KMS-11 (cell line): Measurements from ENCODE around the gene TMEM242.

ENCODE experiments used
- H2AFZ ChIP-seq: fragments of 200-600 bp; sonication (generic); 2 replicates; pipeline ENCODE4 v1.6.1; 2016; ENCODE audit warnings: antibody characterized with exemption, mixed run types, low read depth
- H3K27ac ChIP-seq: fragments of 200-600 bp; sonication (generic); 2 replicates; pipeline ENCODE4 v1.6.1; 2016; ENCODE audit warnings: mild to moderate bottlenecking, mixed run types
- H3K27me3 ChIP-seq: fragments of 200-600 bp; sonication (generic); 2 replicates; pipeline ENCODE4 v1.6.1; 2017; ENCODE audit warnings: mild to moderate bottlenecking, low read depth, mixed run types, moderate library complexity; ENCODE audit not compliant: insufficient read depth
- H3K36me3 ChIP-seq: fragments of 200-600 bp; sonication (generic); 2 replicates; pipeline ENCODE4 v1.6.1; 2017; ENCODE audit warnings: mild to moderate bottlenecking, mixed run types; ENCODE audit not compliant: insufficient read depth
- H3K4me1 ChIP-seq: fragments of 200-600 bp; sonication (generic); 2 replicates; pipeline ENCODE4 v1.6.1; 2016; ENCODE audit warnings: mild to moderate bottlenecking, low read depth, mixed run types; ENCODE audit not compliant: poor library complexity, severe bottlenecking
- H3K4me2 ChIP-seq: fragments of 200-600 bp; sonication (generic); 2 replicates; pipeline ENCODE4 v1.7.0; 2016; ENCODE audit warnings: mild to moderate bottlenecking, mixed run types
- H3K4me3 ChIP-seq: fragments of 200-600 bp; sonication (generic); IDR thresholded peaks from 2 replicates; pipeline ENCODE4 v1.6.1; 2017; ENCODE audit warnings: low read depth, low read length, mixed read lengths; ENCODE audit not compliant: insufficient read depth
- H3K79me2 ChIP-seq: fragments of 200-600 bp; sonication (generic); 2 replicates; pipeline ENCODE4 v1.6.1; 2016; ENCODE audit warnings: low read depth, mixed run types; ENCODE audit not compliant: insufficient read depth
- H3K9ac ChIP-seq: fragments of 200-600 bp; sonication (generic); 2 replicates; pipeline ENCODE4 v1.6.1; 2016; ENCODE audit warnings: mild to moderate bottlenecking, mixed run types
- H4K20me1 ChIP-seq: fragments of 200-600 bp; sonication (generic); 2 replicates; pipeline ENCODE4 v1.6.1; 2016; ENCODE audit warnings: mild to moderate bottlenecking, mixed run types; ENCODE audit not compliant: insufficient read depth
- CTCF ChIP-seq: fragments of 200-600 bp; sonication (generic); conservative IDR thresholded peaks from 2 replicates; pipeline ENCODE4 v1.6.1; 2017; ENCODE audit warnings: low read depth, mild to moderate bottlenecking, antibody characterized with exemption, low read length, moderate library complexity, mixed read lengths

TMEM242 gene

GRCh38 chr6:157329829-157330228, 6.5 kb upstream of the TMEM242 start:
- Histone ChIP-seq H4K20me1 (no peaks in the 10 kb centered on the region), H3K4me2 (no peak overlapping the region), H3K4me3 (no peak overlapping the region), H3K79me2 (no peaks in the 10 kb centered on the region), H3K9ac (no peak overlapping the region), H3K27ac (no peak overlapping the region), H3K36me3 (no peaks in the 10 kb centered on the region), H3K4me1 (peaks cover 24% of the 10 kb centered on the region), H2AFZ (no peak overlapping the region), H3K27me3 (peaks cover 10% of the 10 kb centered on the region; the same call in 1 of the 2 replicates)
- TF ChIP-seq CTCF = no peak

GRCh38 chr6:157328108-157328692, 4.9 kb upstream of the TMEM242 start:
- Histone ChIP-seq H3K4me2 (peak overlapping the region; percentile 23; the same call in 1 of the 2 replicates), H3K9ac (no peak overlapping the region), H3K4me1 (peaks cover 28% of the 10 kb centered on the region), H4K20me1 (no peaks in the 10 kb centered on the region), H3K27ac (no peak overlapping the region), H3K79me2 (no peaks in the 10 kb centered on the region), H3K36me3 (no peaks in the 10 kb centered on the region), H3K27me3 (peaks cover 10% of the 10 kb centered on the region; the same call in 1 of the 2 replicates), H2AFZ (no peak overlapping the region), H3K4me3 (no peak overlapping the region)
- TF ChIP-seq CTCF = no peak

- no peak overlapping the region for H3K4me3 ChIP-seq
- no peak overlapping the region for H3K9ac ChIP-seq
- H3K79me2 ChIP-seq = no peaks in the 10 kb centered on the region
- no peaks in the 10 kb centered on the region for H4K20me1 ChIP-seq
- peaks cover 10% of the 10 kb centered on the region; the same call in 1 of the 2 replicates for H3K27me3 ChIP-seq
- peak overlapping the region; percentile 88 for H3K4me2 ChIP-seq
- peaks cover 32% of the 10 kb centered on the region for H3K4me1 ChIP-seq
- no peak for TF ChIP-seq CTCF
- H3K36me3 ChIP-seq = no peaks in the 10 kb centered on the region
- no peak overlapping the region for H2AFZ ChIP-seq
- no peak overlapping the region for H3K27ac ChIP-seq
Measured at GRCh38 chr6:157326979-157327378, 3.7 kb upstream of the TMEM242 start.

- no peak overlapping the region for H3K9ac ChIP-seq
- H3K4me2 ChIP-seq = no peak overlapping the region
- no peaks in the 10 kb centered on the region for H4K20me1 ChIP-seq
- no peaks in the 10 kb centered on the region for H3K36me3 ChIP-seq
- H2AFZ ChIP-seq = no peak overlapping the region
- no peak overlapping the region for H3K27ac ChIP-seq
- no peak overlapping the region for H3K4me3 ChIP-seq
- peaks cover 10% of the 10 kb centered on the region; the same call in 1 of the 2 replicates for H3K27me3 ChIP-seq
- TF ChIP-seq CTCF = no peak
- peaks cover 32% of the 10 kb centered on the region for H3K4me1 ChIP-seq
- no peaks in the 10 kb centered on the region for H3K79me2 ChIP-seq
Measured at GRCh38 chr6:157325069-157325805, 1.9 kb upstream of the TMEM242 start.
